ENCODE data around the gene MICU2. TPM values are rescaled to one million over a fixed set of nuclear protein-coding genes. Genes with fewer than 3 reads are reported as not detected.

MICU2 gene
- total and polyA plus RNA-seq, 2 of the 13 experiments (the other 11 are each of a cell fraction or from before 2014, with no cell fraction given): 31.7 to 42.4 TPM

DNA sequence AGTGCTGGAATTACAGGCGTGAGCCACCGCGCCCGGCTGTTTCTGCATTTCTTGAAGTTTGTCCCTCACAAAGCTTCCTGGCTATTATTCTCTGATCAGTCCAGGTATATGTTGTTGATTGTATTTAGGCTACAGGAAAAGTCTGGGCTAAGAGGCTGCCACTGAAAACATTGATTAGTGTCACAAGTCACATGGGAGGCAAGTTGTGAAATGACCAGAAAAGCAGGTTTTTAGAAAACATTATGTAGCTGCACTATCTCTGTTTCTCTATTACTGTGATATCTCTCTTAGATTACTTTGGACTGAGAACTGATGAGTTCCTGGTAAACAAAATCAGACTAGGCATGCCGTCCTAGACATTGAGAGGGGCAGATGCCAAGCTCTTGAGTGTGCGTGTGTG lies 128.9 kb downstream of the MICU2 start:
- Histone ChIP-seq H2AFZ (ENCODE audit: low read length) (no peak overlapping the region), H3K4me1 (ENCODE audit: insufficient read depth, low read length) (0 out of 2 replicates have a peak, but pooled peaks cover 10% of the 10 kb centered on the region), H3K36me3 (replicated peaks in 1 of 2; ENCODE audit: control insufficient read depth in 1 of 2, insufficient read depth in 2 of 2, low read length in 2 of 2) (no peaks in the 10 kb centered on the region), H3K9me3 (ENCODE audit: low read length) (no peaks in the 10 kb centered on the region), H3K27ac (ENCODE audit: extremely low read length, insufficient read depth, low read length) (no peak overlapping the region), H3K79me2 (ENCODE audit: insufficient read depth, low read length) (no peaks in the 10 kb centered on the region), H4K20me1 (ENCODE audit: insufficient read depth, low read length) (no peaks in the 10 kb centered on the region), H3K4me3 (replicated peaks in 1 of 3; ENCODE audit: insufficient read depth in 1 of 3, low read depth in 2 of 3, low read length in 3 of 3) (no peak overlapping the region), H3K4me2 (ENCODE audit: low read depth, low read length) (no peak overlapping the region), H3K27me3 (ENCODE audit: control insufficient read depth in 1 of 2, insufficient read depth in 2 of 2, low read length in 2 of 2) (peaks cover 0 to 2% of the 10 kb centered on the region in 2 experiments; a peak in 1 of 5 replicates), H3K9ac (ENCODE audit: insufficient read depth, low read depth, low read length) (no peak overlapping the region)
- WGBS (ENCODE audit: low lambda C conversion rate): 61% methylated on average over 6 of the region's 6 CpGs
- no peak for DNase-seq (ENCODE audit: low spot score)
- in situ Hi-C loops (cut with HindIII; ENCODE audit: extremely low pct_ligation_motif_present, low pct_unique_long_range_greater_than_20kb): loop anchor here (5.0 kb wide), 2 partner anchors 133 to 178 kb away; no protein-coding TSS in a partner anchor
- ChIA-PET CTCF (ENCODE audit: low intra/inter-chr PET ratio, low total read pairs) (interaction anchor here (0.8 kb wide), 1 partner anchor 137 kb away, joined by 3 read pairs; no protein-coding TSS in a partner anchor), POLR2A (no interaction called here)
- BruUV-seq (replicated peaks): no TSS peak
- no peak for FAIRE-seq
- TF ChIP-seq TAF1 (CRISPR knock-in tag; IDR thresholded peaks at IDR 0.05) (no peak), ZFX (CRISPR knock-in tag; IDR thresholded peaks at IDR 0.05; ENCODE audit: low read depth) (no peak), ZNF337 (CRISPR knock-in tag; IDR thresholded peaks at IDR 0.05; ENCODE audit: borderline replicate concordance, low read depth) (no peak), ZNF749 (CRISPR knock-in tag; IDR thresholded peaks at IDR 0.05; ENCODE audit: borderline replicate concordance) (no peak), PHF21A (CRISPR knock-in tag; IDR thresholded peaks at IDR 0.05) (no peak), TMF1 (CRISPR knock-in tag; IDR thresholded peaks at IDR 0.05; ENCODE audit: low read depth) (no peak), ASH2L (IDR thresholded peaks at IDR 0.05; ENCODE audit: insufficient read length, low read depth, low read length) (no peak)
- TF ChIP-seq, protein P1, sequence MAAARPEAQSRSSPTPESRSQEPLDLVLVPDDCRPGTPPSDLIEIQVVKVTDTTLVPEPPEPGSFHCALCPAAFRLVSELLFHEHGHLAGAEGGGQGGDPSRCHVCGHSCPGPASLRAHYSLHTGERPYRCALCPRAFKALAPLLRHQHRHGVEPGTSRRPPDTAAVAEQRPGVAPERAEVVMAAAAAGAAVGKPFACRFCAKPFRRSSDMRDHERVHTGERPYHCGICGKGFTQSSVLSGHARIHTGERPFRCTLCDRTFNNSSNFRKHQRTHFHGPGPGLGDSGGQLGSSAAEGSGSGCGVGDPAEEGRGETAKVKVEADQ (CRISPR knock-in tag; IDR thresholded peaks at IDR 0.05; ENCODE audit: borderline replicate concordance): no peak
- TF ChIP-seq, protein P2, sequence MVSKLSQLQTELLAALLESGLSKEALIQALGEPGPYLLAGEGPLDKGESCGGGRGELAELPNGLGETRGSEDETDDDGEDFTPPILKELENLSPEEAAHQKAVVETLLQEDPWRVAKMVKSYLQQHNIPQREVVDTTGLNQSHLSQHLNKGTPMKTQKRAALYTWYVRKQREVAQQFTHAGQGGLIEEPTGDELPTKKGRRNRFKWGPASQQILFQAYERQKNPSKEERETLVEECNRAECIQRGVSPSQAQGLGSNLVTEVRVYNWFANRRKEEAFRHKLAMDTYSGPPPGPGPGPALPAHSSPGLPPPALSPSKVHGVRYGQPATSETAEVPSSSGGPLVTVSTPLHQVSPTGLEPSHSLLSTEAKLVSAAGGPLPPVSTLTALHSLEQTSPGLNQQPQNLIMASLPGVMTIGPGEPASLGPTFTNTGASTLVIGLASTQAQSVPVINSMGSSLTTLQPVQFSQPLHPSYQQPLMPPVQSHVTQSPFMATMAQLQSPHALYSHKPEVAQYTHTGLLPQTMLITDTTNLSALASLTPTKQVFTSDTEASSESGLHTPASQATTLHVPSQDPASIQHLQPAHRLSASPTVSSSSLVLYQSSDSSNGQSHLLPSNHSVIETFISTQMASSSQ (IDR thresholded peaks at IDR 0.05; ENCODE audit: low read depth): no peak
- TF ChIP-seq, protein P2 (CRISPR knock-in tag; IDR thresholded peaks at IDR 0.05; ENCODE audit: borderline replicate concordance): no peak
- intact Hi-C loops (cut with micrococcal nuclease; ENCODE audit: unreplicated experiment): loop anchor here (5.0 kb wide), 2 partner anchors 73 to 363 kb away; no protein-coding TSS in a partner anchor
- ATAC-seq: no peak

Measured in HepG2 (cell line).